Activated CD8-positive, alpha-beta memory T cell treated with anti-CD3 and anti-CD28 coated beads for 36 hours (primary cell): Measurements from ENCODE around the gene MAD2L1BP. TPM values are rescaled to one million over a fixed set of nuclear protein-coding genes. Genes with fewer than 3 reads are reported as not detected.
"Not testable (repeated sequence)": the region's sequence is repeated elsewhere in the genome, so short reads cannot be mapped to it uniquely, and the experiment has no call there.

Source experiments
- CTCF ChIA-PET: fragments of 350-600 bp; sonication (Branson Sonifier 250); formaldehyde crosslinking; loops from one replicate; lab custom pipeline; 2021; ENCODE audit warnings: antibody characterized with exemption; lab: Charles Lee
- POLR2A ChIA-PET: fragments of 350-600 bp; sonication (Branson Sonifier 250); formaldehyde crosslinking; loops from one replicate; lab custom pipeline; 2021; ENCODE audit warnings: antibody characterized with exemption; lab: Charles Lee
- total RNA-seq, 2 experiments: library from RNA; stranded (reverse); gene quantifications; one replicate each; pipeline ENCODE4 v1.2.3, GENCODE V29; 2021

The MAD2L1BP gene
- total RNA-seq, 2 experiments from 2014 or later: 25.0 to 27.5 TPM

DNA sequence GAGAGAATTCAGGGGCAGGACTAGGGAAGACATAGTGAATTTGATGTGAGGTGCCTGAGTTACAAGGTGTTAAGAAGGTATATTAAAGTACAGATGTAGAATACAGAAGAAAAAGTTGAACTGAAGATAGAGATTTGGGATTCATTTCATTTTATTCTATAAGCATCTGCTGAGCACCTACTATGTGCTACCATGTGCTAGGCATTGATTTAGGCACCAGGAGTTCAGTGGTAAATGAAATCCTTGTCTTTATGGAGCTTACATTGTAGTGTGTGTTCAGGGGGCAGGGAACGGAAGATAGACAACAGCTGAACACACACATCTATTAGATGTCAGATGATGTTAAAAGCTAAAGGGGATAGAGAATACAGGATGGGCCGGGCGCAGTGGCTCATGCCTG, 12.0 kb downstream of the MAD2L1BP start:
- ChIA-PET POLR2A (no interaction called here), CTCF (interaction anchor here (1.4 kb wide), 1 partner anchor 19 kb away, joined by 4 read pairs; no protein-coding TSS in a partner anchor)

- ChIA-PET CTCF (interaction anchor here (1.4 kb wide), 1 partner anchor 18 kb away, joined by 4 read pairs; no protein-coding TSS in a partner anchor), POLR2A (no interaction called here)
Observed at GRCh38 chr6:43648248-43648647, 12.6 kb downstream of the MAD2L1BP start.

DNA sequence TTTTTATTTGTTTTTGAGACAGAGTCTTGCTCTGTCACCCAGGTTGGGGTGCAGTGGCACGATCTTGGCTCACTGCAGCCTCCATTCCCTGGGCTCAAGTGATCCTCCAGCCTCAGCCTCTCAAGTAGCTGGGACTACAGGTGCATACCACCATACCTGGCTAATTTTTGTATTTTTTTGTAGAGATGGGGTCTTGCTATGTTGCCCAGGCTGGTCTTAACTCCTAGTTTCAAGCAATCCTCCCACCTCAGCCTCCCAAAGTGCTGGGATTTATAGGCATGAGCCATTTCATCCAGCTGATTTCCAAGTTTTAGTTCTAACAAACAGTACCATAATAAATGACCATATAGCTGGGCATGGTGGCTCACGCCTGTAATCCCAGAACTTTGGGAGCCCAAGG, 17.2 kb downstream of the MAD2L1BP start:
- CTCF ChIA-PET: interaction anchor here (0.7 to 1.0 kb wide), 2 partner anchors 17 to 36 kb away, joined by 3 to 4 read pairs; no protein-coding TSS in a partner anchor
- POLR2A ChIA-PET: not testable (repeated sequence)

- ChIA-PET CTCF (interaction anchor here (0.9 to 1.6 kb wide), 2 partner anchors 9 to 28 kb away, joined by 3 read pairs; no protein-coding TSS in a partner anchor), POLR2A (no interaction called here)
Observed at GRCh38 chr6:43657221-43657802, 21.7 kb downstream of the MAD2L1BP start.

GRCh38 chr6:43658161-43658560, 22.5 kb downstream of the MAD2L1BP start:
- CTCF ChIA-PET: interaction anchor here (0.9 kb wide), 1 partner anchor 28 kb away, joined by 3 read pairs; no protein-coding TSS in a partner anchor
- POLR2A ChIA-PET: no interaction called here

DNA sequence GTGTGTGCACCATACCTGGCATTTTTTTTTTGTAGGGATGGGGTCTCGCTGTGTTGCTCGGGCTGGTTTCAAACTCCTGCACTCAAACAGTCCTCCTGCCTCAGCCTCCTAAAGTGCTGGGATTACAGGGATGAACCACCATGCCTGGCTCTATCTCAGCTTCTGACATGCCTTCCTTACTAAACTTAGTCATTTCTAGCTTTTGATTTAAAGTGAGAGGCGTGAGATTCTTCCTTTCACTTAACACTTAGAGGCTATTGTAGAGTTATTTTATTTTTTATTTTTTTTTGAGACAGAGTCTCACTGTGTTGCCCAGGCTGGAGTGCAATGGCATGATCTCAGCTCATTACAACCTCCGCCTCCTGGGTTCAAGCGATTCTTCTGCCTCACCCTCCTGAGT, 27.3 kb downstream of the MAD2L1BP start:
- POLR2A ChIA-PET: not testable (repeated sequence)
- CTCF ChIA-PET: interaction anchor here (0.7 to 1.1 kb wide), 3 partner anchors 27 to 106 kb away, joined by 3 read pairs; no protein-coding TSS in a partner anchor

DNA sequence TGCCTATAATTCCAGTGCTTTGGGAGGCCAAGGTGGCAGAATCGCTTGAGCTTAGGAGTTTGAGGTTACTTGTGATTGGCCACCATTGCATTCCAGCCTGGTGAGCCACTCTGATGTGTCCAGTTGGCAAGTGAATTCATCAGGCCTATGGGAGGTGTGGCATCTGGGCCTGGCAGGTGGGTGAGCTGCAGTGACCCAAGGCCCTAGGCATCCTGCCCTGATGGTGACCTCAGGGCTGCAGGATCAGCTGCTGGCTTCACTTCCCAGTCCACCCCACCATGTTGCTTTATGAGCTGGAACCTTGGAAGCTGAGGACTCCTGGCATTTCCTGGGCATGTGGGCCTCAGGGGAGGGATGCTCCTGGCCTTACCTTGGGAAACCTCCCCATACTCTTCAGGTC, 29.7 kb downstream of the MAD2L1BP start:
- ChIA-PET CTCF (interaction anchor here (1.2 to 4.8 kb wide), 7 partner anchors 9 to 414 kb away, joined by 3 to 30 read pairs (median 7); partner anchors contain the start of gene VEGFA), POLR2A (interaction anchor here (1.5 kb wide), 1 partner anchor 105 kb away, joined by 3 read pairs; the partner anchor contains the start of gene VEGFA)

DNA sequence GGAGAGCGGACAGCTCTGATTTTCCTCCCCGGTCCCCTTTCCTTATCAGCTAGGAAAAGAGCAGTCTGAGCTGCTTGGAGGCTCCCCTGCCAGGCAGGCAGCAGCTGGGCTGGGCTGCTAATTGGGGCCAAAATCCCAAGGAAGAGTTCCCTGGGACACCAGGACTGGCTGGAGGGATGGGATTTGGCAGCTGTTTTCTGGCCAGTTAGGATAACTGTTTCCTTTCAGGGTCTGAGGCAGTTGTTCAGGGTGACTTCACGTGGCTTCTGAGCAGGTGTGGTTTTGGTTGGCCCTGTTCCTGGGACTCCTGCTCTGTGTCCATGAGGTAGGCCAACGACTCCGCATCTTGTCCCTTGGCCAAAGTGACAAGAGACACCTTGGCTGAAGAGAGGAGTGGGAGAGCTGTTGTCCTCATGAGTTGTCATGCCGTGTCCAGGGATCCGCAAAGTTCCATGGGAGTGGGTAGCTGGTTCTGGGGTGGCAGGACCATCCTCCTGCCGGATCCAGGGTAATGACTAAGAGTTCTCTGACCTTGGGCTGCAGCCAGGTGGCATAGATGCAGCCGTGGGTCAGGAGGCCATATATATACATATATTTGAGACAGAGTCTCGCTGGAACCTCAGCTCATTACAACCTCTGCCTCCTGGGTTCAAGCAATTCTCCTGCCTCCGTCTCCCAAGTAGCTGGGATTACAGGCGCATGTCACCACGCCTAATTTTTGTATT, 30.7 kb downstream of the MAD2L1BP start:
- ChIA-PET POLR2A (interaction anchor here (0.6 kb wide), 1 partner anchor 514 kb away, joined by 5 read pairs; no protein-coding TSS in a partner anchor), CTCF (interaction anchor here (0.7 to 4.8 kb wide), 13 partner anchors 10 to 413 kb away, joined by 3 to 30 read pairs (median 7); partner anchors contain the start of genes MRPS18A and VEGFA)

GRCh38 chr6:43667245-43668150, 31.9 kb downstream of the MAD2L1BP start:
- CTCF ChIA-PET: interaction anchor here (0.6 to 4.8 kb wide), 25 partner anchors 9 to 417 kb away, joined by 3 to 30 read pairs (median 4); partner anchors contain the start of genes GTPBP2, MRPS18A, RSPH9 and VEGFA

GRCh38 chr6:43668151-43669028, 32.8 kb downstream of the MAD2L1BP start:
- POLR2A ChIA-PET: interaction anchor here (1.0 kb wide), 2 partner anchors 102 to 415 kb away, joined by 3 to 4 read pairs; no protein-coding TSS in a partner anchor
- CTCF ChIA-PET: interaction anchor here (0.7 to 4.8 kb wide), 19 partner anchors 8 to 416 kb away, joined by 3 to 30 read pairs (median 6); partner anchors contain the start of genes GTPBP2, MRPS18A, RSPH9 and VEGFA

More at GRCh38 chr6:43667245-43668150, 31.9 kb downstream of the MAD2L1BP start:
- POLR2A ChIA-PET: interaction anchor here (1.0 kb wide), 2 partner anchors 103 to 416 kb away, joined by 3 to 4 read pairs; no protein-coding TSS in a partner anchor

- ChIA-PET CTCF (interaction anchor here (0.6 to 4.8 kb wide), 8 partner anchors 10 to 410 kb away, joined by 3 to 26 read pairs (median 6); partner anchors contain the start of gene VEGFA), POLR2A (no interaction called here)
Observed at GRCh38 chr6:43669050-43669921, 33.6 kb downstream of the MAD2L1BP start.

- ChIA-PET CTCF (interaction anchor here (0.6 to 4.6 kb wide), 7 partner anchors 9 to 409 kb away, joined by 3 to 26 read pairs (median 5); no protein-coding TSS in a partner anchor), POLR2A (interaction anchor here (0.6 kb wide), 1 partner anchor 20 kb away, joined by 15 read pairs; no protein-coding TSS in a partner anchor)
Observed at GRCh38 chr6:43669922-43670622, 34.4 kb downstream of the MAD2L1BP start.

DNA sequence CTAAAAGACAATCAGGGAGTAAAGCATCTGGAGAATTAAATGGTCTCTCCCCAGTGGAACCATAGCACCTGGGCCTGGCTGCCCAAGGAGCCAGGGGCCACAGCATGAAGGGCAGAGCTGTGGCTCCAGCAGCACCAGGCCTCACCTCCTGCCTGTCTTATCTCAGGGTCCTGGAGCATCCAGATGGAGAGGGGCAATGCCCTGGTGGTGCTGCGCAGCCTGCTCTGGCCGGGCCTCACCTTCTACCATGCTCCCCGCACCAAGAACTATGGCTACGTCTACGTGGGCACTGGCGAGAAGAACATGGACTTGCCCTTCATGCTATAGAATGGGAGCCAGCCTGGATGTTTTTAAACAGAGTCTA, 35.0 kb downstream of the MAD2L1BP start:
- ChIA-PET POLR2A (interaction anchor here (0.6 kb wide), 1 partner anchor 20 kb away, joined by 15 read pairs; no protein-coding TSS in a partner anchor), CTCF (interaction anchor here (1.0 to 4.6 kb wide), 5 partner anchors 9 to 403 kb away, joined by 3 to 26 read pairs (median 6); no protein-coding TSS in a partner anchor)

- ChIA-PET CTCF (interaction anchor here (1.1 kb wide), 1 partner anchor 408 kb away, joined by 3 read pairs; no protein-coding TSS in a partner anchor), POLR2A (no interaction called here)
Observed at GRCh38 chr6:43671011-43671800, 35.6 kb downstream of the MAD2L1BP start.
